ENCODE data around the gene MIB1.

- no peak for TF ChIP-seq CTCF (conservative IDR thresholded peaks at IDR 0.05; ENCODE audit: low read depth, low read length)
- TF ChIP-seq EZH2 (IDR thresholded peaks at IDR 0.05; ENCODE audit: borderline replicate concordance, low read depth, low read length, poor library complexity, severe bottlenecking), result no peak
Measured at GRCh38 chr18:21799721-21800120, 59.1 kb downstream of the MIB1 start.
